ENCODE data around the gene TLK1.
"Not testable (repeated sequence)": the region's sequence is repeated elsewhere in the genome, so short reads cannot be mapped to it uniquely, and the experiment has no call there.

Gene TLK1

GRCh38 chr2:171146071-171146470 lies 14.6 kb downstream of the TLK1 start:
- no peak for DNase-seq (ENCODE audit: low read depth in 2 of 2, low spot score in 1 of 2)

- no peak for DNase-seq (ENCODE audit: low read depth in 2 of 2, low spot score in 1 of 2)
Observed at GRCh38 chr2:171143670-171144062, 17.0 kb downstream of the TLK1 start.

GRCh38 chr2:171142398-171142797 lies 18.3 kb downstream of the TLK1 start:
- DNase-seq (ENCODE audit: low read depth in 2 of 2, low spot score in 1 of 2): no peak

- DNase-seq (ENCODE audit: low read depth in 2 of 2, low spot score in 1 of 2): no peak
Observed at GRCh38 chr2:171141320-171141719, 19.4 kb downstream of the TLK1 start.

- DNase-seq (ENCODE audit: low read depth in 2 of 2, low spot score in 1 of 2): no peak
Observed at GRCh38 chr2:171139860-171140259, 20.8 kb downstream of the TLK1 start.

- DNase-seq (ENCODE audit: low read depth in 2 of 2, low spot score in 1 of 2): no peak
Observed at GRCh38 chr2:171136024-171136423, 24.7 kb downstream of the TLK1 start.

GRCh38 chr2:171134624-171135230 lies 26.0 kb downstream of the TLK1 start:
- no peak for DNase-seq (ENCODE audit: low read depth in 2 of 2, low spot score in 1 of 2)

- no peak for DNase-seq (ENCODE audit: low read depth in 2 of 2, low spot score in 1 of 2)
Observed at GRCh38 chr2:171132086-171132485, 28.6 kb downstream of the TLK1 start.

GRCh38 chr2:171128461-171128860 lies 32.2 kb downstream of the TLK1 start:
- no peak for DNase-seq (ENCODE audit: low read depth in 2 of 2, low spot score in 1 of 2)

GRCh38 chr2:171124541-171124940 lies 36.2 kb downstream of the TLK1 start:
- no peak for DNase-seq (ENCODE audit: low read depth in 2 of 2, low spot score in 1 of 2)

GRCh38 chr2:171109571-171109970 lies 51.1 kb downstream of the TLK1 start:
- DNase-seq (ENCODE audit: low read depth in 2 of 2, low spot score in 1 of 2): no peak

- DNase-seq (ENCODE audit: low read depth in 2 of 2, low spot score in 1 of 2): no peak
Observed at GRCh38 chr2:171109020-171109419, 51.7 kb downstream of the TLK1 start.

- DNase-seq (ENCODE audit: low read depth in 2 of 2, low spot score in 1 of 2): no peak
Observed at GRCh38 chr2:171107803-171108202, 52.9 kb downstream of the TLK1 start.

GRCh38 chr2:171104379-171104778 lies 56.3 kb downstream of the TLK1 start:
- DNase-seq (ENCODE audit: low read depth in 2 of 2, low spot score in 1 of 2): no peak

- no peak for DNase-seq (ENCODE audit: low read depth in 2 of 2, low spot score in 1 of 2)
Observed at GRCh38 chr2:171102802-171103201, 57.9 kb downstream of the TLK1 start.

- DNase-seq (ENCODE audit: low read depth in 2 of 2, low spot score in 1 of 2): no peak
Observed at GRCh38 chr2:171100370-171100769, 60.3 kb downstream of the TLK1 start.

- no peak for DNase-seq (ENCODE audit: low read depth in 2 of 2, low spot score in 1 of 2)
Observed at GRCh38 chr2:171098607-171099006, 62.1 kb downstream of the TLK1 start.

GRCh38 chr2:171095014-171095582 lies 65.6 kb downstream of the TLK1 start:
- DNase-seq (ENCODE audit: low read depth in 2 of 2, low spot score in 1 of 2): no peak

- DNase-seq (ENCODE audit: low read depth in 2 of 2, low spot score in 1 of 2): not testable (repeated sequence)
Observed at GRCh38 chr2:171091517-171091916, 69.2 kb downstream of the TLK1 start.

- DNase-seq (ENCODE audit: low read depth in 2 of 2, low spot score in 1 of 2): no peak
Observed at GRCh38 chr2:171089489-171089888, 71.2 kb downstream of the TLK1 start.

- DNase-seq (ENCODE audit: low read depth in 2 of 2, low spot score in 1 of 2): no peak
Observed at GRCh38 chr2:171088057-171088834, 72.4 kb downstream of the TLK1 start.

- no peak for DNase-seq (ENCODE audit: low read depth in 2 of 2, low spot score in 1 of 2)
Observed at GRCh38 chr2:171087547-171087946, 73.1 kb downstream of the TLK1 start.

All from stimulated activated CD8-positive, alpha-beta memory T cell treated with anti-CD3 and anti-CD28 coated beads, Interleukin-4, amount 100 ng/mL, for 1 hour (primary cell).